Cardiac fibroblast (primary cell): ENCODE results near the gene DIP2C.

Experiments used
- DNase-seq, 2 donors: peaks; one replicate each; pipeline versions ENCODE4 v3.0.0 to v3.0.0-alpha.2; 2010; ENCODE audit warnings: low read depth in 2 of 2
- H3K4me3 ChIP-seq, 2 donors: replicated peaks in 1 of 2; 1 replicate in 1 of 2; 2 replicates in 1 of 2; pipeline ENCODE4 v1.5.1; 2011; ENCODE audit warnings: low read depth in 2 of 2, low read length in 2 of 2, mild to moderate bottlenecking in 2 of 2, moderate library complexity in 1 of 2
- CTCF ChIP-seq: IDR thresholded peaks from one replicate; pipeline ENCODE4 v1.5.1; 2011; ENCODE audit warnings: low read depth, mild to moderate bottlenecking, low read length, inconsistent platforms

The DIP2C gene

DNA sequence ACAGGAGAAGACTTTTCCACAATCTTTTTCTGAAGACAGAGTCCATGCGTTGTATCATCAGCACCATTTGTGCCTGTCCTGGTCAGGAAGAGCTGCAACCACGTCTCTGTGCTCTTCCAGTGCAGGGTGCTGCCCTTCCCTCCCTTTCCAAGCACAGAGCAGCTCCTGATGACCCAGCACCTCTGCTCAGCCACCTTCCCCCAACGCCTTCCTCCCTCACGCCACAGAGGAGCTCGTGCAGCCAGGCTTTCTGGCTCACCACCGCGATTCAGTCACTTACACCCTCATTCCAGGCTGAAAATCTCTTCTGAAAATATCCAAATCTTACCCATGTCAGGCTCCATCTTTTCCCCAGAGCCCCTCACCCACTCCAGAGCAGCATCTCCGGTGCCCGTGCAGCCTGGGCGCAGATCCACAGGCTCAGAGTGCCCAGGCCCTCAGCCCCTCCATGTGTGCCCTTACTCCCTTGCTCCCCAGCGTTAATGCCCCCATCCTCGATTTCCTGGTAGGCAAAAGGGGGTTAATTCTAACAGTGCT lies 181.5 kb downstream of the DIP2C start:
- no peak for DNase-seq
- H3K4me3 ChIP-seq, result no peak overlapping the region
- TF ChIP-seq CTCF, result no peak

GRCh38 chr10:507355-507699 lies 182.1 kb downstream of the DIP2C start:
- no peak for TF ChIP-seq CTCF
- no peak for DNase-seq

GRCh38 chr10:506451-507354 lies 182.8 kb downstream of the DIP2C start:
- no peak for DNase-seq
- H3K4me3 ChIP-seq, result no peak overlapping the region
- no peak for TF ChIP-seq CTCF

More at GRCh38 chr10:507355-507699, 182.1 kb downstream of the DIP2C start:
- no peak overlapping the region for H3K4me3 ChIP-seq

DNA sequence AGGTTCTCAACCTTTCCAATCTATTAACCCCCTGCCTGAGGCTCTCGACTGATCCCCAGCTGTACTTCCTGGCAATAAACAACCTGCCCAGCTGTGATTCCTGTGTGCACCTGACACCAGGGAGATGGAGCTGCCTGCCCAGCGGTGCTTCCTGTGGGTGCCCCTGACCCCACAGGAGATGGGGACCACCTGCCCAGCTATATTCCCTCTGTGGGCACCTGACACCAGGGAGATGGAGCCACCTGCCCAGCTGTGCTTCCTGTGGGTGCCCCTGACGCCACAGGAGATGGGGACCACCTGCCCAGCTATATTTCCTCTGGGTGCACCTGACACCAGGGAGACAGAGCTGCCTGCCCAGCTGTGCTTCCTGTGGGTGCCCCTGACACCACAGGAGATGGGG lies 184.0 kb downstream of the DIP2C start:
- TF ChIP-seq CTCF, result no peak
- H3K4me3 ChIP-seq, result no peak overlapping the region
- DNase-seq, result no peak

- TF ChIP-seq CTCF, result no peak
- H3K4me3 ChIP-seq, result no peak overlapping the region
- no peak for DNase-seq
Measured at GRCh38 chr10:504806-505205, 184.7 kb downstream of the DIP2C start.

DNA sequence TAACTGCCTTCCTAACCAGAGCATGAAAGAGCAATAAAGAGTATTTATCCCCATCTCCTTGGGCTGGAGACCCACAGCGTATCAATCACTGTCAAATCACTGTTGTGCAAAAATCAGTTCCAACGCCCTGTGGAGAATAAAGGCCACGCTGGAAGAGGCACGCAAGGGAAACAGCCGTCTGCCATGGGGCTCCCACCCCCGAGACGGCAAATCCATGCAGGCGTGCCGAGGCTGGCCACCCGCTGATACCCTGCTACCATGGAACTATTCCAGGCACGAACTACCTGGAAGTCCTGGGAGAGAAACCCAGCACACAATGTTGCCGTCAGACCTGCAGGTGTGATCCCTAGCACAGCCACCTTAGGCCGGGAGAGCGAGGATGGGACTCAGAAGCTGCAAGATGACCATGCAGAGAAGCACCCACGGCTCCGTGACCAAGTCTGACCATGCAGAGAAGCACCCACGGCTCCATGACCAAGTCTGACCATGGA lies 185.3 kb downstream of the DIP2C start:
- no peak for TF ChIP-seq CTCF
- no peak for DNase-seq
- no peak overlapping the region for H3K4me3 ChIP-seq
